GM19193 (cell line): ENCODE results near the gene SLIT1.

Experiments
- POLR2A ChIP-seq: IDR thresholded peaks from 4 replicates; pipeline ENCODE4 v1.6.1; 2011; ENCODE audit not compliant: insufficient read depth, insufficient read length; ENCODE audit errors: extremely low read depth

Gene SLIT1

DNA sequence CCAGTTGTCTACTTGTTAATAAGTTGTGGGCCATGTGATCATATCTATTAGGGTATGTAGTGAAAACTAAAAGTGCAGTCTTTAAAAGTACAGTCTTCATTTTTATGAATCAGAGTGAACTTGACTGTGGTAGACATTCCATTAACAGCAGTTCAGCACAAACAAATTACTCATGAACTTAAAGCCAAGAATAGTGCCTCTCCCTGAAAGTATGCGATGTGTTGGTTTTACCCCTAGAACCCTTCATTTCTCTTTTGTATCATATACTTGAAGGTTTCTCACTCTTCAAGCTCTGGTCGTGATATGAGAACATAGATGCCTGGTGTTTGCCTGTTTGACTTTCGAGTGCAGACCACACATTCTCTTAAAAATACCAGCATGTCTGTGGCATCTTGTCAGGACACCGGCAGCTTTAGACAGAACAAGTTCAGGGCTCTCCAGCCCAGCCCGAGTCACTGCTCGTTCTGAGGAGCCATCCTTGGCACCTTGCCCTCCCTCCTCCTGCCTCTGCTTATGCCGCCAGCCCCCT is 194.4 kb downstream of the SLIT1 start:
- TF ChIP-seq POLR2A: no peak

DNA sequence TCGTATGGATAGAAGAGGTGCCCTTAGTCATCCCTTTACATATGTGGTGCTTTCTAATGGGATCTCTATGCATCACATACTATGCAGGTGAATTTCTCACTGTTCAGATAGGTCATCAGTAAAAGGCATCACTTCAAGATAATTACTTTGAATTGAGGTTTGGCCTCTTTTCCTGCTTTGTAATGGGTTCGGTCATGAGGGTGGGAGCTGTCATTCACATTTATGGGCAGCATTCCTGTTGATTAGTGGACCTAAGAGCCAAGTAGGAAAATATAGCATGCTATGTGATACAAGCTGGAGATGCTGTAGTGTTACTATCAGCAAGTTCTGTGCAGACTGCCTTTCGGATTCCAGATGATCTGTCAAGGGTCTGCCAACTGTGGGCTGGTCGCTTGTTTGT is 197.3 kb downstream of the SLIT1 start:
- no peak for TF ChIP-seq POLR2A

DNA sequence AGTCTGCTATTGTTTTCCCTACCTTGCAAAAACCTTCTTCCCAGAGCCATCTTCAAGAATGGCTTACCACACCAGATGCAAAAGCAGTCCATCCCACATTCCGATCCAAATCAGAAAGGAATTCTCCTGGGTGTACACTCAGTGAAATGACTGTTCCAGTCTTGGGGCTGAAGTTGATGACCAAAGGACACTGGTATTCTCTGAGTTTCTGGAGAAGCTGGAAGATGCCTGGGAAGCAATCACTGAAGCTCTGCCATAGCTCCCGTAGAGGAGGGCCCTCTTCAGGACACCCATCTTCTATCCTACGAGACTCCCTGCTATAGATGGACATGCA is 197.9 kb downstream of the SLIT1 start:
- TF ChIP-seq POLR2A: no peak

DNA sequence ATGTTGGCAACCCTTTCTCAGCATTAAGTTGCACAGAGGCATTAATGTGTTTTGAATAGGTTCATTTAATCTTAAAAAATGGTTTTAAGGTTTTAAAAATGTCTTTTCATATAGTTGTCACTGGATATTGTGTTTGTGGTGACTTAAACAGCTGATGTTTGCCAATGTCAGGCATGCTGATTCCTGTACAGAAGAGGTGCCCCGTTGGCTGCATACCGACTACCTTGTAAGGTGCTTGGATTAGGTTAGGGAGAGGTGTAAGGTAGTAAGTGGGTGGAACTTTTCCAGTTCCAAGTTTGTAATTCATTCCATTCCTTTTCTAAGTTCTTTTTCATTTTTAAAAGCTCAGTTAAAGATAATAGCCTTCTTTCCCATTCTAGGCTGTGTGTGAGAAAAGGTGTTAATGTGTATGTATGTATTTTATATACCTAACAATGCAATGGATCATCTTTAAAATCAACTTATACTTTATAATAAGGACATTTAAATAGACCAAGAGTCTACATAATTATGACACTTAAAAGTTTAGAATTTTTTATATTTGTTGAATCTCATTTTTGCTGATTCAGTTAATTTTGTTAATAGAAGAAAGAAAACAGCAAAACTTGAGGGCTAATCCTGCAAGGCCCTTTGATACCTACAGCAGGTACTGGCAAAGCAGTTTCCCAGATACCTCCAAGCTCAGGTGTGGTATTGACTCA is 198.5 kb downstream of the SLIT1 start:
- no peak for TF ChIP-seq POLR2A

DNA sequence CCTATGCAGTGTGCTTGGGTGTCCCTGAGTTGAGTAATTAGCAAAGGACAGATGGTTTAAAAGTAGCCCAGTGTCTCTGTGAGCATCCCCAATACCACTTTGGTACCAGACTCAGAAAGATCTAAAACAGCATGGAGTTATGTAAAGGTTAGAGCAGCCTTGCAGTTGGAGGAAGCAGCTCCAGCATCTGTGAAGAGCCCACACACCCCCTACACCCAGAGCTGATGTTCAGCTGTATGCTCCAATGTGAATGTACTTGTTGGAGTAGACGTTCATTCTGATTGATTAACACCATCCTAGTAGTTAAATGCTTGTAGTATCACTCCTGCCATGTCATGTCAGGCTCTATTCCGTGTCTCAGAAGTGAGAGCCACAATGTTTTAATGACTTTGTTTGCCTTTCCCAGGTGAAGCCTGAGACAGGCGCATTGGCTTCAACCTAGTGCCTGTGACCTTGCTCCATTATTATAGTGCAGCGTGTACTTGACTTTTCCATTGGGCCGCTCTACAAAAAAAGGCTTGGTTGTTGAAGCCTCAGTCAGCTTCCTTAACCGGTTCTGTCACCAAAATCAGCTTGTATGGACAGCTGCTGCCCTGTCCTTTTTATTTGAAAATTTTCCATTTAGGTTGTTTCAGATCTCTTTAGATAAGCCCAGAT is 199.4 kb downstream of the SLIT1 start:
- TF ChIP-seq POLR2A: no peak

DNA sequence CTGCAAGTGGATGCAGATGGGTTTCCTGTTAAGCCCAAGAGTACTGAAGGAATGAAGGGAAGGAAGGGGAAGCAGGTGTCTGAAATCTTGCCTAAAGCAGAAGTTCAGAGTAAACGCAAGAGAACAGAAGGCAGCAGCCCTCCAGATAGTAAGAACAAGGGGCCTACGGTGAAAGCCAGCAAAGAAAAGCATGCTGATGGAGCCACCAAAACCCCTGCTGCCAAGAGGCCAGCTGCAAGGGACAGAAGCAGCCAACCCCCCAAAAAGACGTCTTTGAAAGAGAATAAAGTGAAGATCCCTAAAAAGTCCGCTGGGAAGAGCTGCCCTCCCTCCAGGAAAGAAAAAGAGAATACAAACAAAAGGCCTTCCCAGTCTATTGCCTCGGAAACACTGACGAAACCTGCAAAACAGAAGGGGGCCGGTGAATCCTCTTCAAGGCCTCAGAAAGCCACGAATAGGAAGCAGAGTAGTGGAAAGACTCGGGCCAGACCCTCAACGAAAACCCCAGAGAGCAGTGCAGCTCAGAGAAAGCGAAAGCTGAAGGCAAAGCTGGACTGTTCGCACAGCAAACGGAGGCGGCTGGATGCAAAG is 201.1 kb downstream of the SLIT1 start:
- no peak for TF ChIP-seq POLR2A

DNA sequence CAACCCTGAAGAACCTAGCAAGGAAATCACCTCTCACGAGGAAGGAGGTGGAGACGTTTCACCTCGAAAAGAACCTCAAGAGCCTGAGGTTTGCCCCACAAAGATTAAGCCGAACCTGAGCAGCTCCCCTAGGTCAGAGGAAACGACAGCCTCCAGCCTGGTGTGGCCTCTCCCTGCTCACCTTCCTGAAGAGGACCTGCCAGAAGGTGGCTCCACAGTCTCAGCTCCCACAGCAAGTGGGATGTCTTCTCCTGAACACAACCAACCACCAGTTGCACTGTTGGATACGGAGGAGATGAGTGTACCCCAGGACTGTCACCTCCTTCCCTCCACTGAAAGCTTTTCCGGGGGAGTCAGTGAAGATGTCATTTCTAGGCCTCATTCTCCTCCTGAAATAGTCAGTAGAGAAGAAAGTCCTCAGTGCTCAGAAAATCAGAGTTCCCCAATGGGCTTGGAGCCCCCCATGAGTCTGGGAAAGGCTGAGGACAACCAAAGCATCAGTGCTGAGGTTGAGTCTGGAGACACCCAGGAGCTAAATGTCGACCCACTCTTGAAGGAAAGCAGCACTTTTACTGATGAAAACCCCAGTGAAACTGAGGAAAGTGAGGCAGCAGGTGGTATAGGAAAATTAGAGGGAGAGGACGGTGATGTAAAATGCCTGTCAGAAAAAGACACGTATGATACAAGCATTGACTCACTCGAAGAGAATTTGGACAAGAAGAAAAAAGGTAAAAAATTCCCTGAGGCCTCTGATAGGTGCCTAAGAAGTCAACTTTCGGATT is 203.4 kb downstream of the SLIT1 start:
- no peak for TF ChIP-seq POLR2A

DNA sequence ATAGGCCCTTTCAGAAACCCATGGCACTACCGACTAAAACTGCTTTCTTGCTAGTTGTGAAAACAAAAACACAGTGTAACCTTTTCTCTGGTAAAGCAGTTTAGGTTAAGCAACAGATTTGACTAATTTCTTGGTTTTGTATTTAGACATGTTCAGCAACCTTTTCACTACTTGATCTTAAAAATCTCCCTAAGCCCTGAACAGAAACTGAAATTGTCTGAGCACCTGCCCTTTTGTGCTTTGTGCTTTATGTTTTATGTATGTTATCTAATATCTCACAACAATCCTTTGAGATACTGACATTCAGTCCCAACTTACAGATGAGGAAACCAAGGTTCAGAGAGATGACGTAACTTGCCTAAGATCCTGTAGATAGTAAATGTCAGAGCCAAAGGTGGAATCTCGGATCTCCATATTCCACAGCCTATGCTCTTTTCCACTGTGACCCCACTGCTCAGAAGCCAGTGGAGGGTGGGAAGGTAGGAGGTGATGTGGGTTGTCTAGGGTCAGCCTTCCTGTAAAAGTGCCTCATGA is 207.1 kb downstream of the SLIT1 start:
- no peak for TF ChIP-seq POLR2A

DNA sequence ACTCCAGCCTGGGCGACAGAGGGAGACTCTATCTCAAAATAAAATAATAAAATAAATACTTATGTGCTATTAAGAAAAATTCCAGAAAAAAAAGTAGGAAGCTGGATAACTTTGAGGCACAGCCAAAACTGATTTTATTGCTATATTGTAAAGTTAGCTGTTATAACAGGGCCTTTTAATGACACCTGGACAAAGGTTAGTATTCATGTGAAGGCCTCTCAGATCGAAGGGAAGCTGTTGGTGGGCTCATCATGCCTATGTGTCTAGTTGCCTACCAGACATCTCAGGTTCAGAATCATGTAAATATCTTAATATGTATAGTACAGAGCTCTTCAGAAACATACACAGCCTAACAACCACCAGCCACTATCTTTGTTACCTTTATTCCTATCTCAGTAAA is 210.6 kb downstream of the SLIT1 start:
- no peak for TF ChIP-seq POLR2A

DNA sequence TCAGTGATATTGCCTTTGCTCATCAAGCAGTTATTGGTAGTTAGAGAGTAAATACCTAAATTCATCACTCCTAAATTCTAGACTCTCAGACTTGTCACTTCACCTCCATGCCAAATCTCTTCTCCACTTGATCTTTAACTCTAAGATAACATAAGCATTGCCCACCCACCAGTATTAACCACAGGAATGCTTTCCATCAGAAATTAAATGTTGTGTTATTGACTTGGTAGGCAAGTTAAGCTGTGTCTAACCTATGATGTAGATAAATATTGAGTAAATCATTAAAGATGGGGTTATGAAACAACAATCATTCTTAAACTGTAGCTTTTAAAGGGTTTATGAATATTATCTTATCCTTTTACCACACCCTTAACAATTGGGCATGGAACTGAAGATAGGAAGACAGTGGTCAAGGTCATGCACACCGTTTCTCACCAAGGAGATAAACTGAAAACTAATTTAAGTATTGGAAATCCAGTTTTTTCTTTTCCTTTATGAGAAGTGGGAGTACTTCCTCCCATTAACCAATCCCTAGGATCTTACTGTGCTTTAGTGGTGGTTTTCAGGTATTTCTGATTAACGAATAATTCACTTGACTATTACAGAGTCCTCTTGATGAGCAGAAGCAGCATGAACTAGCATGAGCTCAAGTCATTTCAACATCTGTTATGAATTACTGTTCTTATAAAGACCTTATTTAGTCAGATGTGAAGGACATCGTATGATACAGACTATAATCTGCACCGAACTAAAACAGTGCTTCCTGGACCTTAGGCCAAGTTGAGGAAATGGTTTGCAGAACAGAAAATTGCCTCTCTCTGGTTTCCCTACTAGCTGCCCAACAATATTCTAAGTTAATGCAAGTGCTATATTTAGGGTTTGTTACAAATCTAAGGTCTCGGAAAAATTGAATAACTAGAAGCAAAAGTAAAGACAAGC is 211.7 kb downstream of the SLIT1 start:
- no peak for TF ChIP-seq POLR2A

DNA sequence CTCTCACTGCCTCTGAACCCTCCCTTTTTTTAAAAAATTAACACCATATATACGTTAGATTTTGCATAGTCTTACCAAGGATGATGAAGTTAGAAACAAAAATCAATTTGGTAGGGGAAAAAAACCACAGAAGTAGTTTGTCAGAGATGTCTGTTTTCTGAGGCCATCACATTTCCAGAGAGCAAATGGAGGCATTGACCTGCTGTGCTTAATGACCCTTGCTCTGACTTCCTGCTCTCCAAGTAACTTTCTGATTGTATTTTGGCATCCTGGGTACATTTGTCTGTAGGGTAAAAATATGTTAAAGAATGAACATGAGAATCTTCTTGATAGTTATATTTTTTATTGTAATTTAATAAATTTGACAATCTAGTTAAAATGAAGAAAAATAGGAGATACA is 213.5 kb downstream of the SLIT1 start:
- TF ChIP-seq POLR2A: no peak

DNA sequence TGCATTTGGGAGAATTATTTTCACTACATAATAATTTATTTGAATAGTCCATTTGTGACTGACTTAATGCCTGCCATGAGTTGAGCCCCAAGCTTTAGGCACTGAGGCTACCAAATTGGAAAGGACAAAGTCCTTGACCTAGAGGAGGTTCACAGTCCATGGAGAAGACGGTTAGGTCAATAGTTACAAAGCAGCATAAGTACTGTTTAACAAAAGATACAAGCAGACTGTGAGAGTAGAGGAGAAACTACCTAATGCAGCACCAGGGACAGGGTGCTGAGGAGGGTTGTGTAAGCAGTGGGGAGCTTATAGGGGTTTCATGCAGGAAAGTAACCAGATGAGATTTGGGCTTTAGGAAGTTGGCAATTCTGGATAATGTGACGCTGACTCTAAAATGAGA is 214.4 kb downstream of the SLIT1 start:
- no peak for TF ChIP-seq POLR2A

DNA sequence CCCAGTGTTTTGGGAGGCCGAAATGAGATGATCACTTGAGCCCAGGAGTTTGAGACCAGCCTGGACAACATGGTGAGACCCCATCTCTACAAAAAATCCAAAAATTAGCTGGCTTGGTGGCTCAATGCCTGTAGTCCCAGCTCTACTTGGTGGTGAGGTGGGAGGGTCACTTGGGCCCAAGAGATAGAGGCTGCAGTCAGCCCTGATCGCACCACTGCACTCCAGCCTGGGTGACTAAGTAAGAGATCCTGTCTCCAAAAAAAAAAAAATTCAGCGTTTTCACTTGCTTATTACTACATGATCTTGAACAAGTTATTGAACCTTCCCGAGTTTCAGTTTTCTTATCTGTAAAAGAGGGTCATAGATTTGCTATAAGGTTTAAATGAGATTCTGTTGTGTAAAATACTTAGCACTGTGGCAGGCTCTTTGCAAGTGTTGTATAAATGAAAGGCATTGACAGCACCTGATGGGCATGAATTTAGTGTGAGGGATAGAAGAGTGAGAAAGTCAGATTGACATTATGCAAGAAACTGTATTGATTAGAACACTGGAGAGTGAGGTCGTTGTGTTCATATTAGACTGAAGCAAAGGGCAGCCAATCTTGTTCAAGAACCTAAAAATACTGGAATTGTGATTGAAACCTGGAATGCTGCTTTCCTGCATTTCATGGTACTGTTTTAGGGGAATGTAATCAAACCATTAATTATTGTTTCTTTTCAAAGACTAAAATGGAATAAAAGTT is 216.9 kb downstream of the SLIT1 start:
- TF ChIP-seq POLR2A: no peak
